ENCODE data around the gene SPTLC2.

DNA sequence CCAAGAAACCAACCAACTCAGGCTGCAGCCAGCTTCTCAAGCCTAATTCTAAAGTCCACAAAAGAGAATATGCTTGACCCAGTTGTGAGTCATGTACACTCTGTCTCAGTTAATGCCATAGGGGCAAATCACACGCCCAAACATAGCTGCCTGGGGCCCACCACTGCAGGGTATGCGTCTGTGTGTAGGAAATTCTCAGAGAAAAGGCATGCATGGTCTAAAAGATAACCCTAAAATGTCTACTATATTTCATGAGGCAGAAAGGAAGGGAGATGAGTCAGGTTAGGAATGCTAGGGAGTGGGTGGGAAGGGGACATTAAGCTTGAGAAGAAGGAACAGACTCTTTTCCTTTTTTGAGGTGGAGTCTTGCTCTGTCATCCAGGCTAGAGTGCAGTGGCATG is 22.3 kb upstream of the SPTLC2 start:
- no peak for TF ChIP-seq TAF1 (IDR thresholded peaks at IDR 0.05; ENCODE audit: low read depth, low read length)
- TF ChIP-seq SAP30 (IDR thresholded peaks at IDR 0.05; ENCODE audit: insufficient read depth, insufficient replicate concordance, low read length) = no peak
- TF ChIP-seq JUND (IDR thresholded peaks at IDR 0.05; ENCODE audit: low read length) = no peak
- no peak for TF ChIP-seq CTCF (IDR thresholded peaks at IDR 0.05; ENCODE audit: control extremely low read depth in 1 of 3, insufficient read depth in 1 of 3, low read depth in 1 of 3, low read length in 3 of 3)
